Fibroblast of skin of left biceps (primary cell): ENCODE results near the gene RPRD1B.

Experiments used
- DNase-seq, 2 experiments: peaks; one replicate each; pipeline ENCODE4 v3.0.0-alpha.2; 2013; ENCODE audit warnings: low read depth in 2 of 2

The RPRD1B gene

DNA sequence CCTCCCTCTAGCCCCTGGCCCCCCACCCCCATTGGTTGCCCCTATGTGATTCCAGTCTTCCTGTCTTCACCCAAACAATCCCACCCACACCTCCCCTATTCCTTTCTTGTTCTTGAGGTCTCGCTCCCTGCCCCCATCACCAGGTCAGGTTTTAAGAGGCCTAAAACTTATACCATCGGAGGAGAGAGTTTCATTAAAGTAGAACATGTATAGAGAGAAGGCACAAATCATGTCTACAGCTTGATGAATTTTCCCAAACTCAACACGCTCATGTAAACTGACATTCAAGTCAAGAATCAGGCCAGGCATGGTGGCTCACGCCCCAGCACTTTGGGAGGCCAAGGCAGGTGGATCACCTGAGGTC is 87.1 kb downstream of the RPRD1B start:
- DNase-seq: no peak

DNA sequence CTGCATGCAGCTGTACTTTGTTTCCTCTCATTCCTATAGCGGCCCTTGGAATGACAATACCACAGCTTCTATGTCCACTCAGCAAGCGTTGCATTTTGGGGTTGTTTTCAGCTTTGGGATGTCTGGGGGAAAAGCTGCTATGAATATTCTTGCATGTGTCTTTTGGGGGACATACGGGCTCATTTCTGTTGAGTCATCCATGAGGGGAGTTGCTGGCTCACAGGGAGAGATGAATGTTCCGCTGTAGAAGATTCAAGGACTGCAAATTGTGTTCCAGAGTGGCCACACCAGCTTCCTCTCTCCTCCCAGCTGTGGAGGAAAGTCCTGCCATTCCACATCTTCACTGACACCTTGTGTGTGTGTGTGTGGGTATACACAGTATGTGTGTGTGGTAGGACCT is 88.2 kb downstream of the RPRD1B start:
- DNase-seq: no peak

DNA sequence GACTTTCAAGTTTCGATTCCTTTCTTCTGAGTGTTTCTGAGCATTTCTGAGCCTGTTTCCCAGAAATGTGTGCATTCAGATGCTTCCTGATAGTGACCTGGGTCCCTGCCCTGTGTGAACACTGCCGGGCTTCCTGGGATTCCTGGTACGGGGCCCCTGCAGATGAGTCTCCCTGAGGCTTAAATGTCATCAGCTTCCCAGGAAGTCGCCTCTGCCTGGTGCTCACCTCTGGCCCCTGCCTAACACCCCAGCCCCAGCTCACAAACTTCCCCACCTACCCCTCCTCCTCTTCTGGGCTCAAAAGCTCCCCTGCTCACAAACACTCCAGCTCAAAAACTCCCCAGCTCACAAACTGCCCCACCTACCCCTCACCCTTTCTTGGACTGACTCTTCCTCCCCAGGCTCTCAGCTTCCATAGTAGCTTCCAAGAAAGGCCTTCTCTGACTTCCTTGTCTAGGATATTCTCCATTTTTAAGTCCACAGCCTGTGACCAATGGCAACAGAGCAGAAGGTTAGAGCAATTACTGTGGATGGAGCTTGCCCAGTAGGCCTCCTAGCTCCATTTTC is 89.6 kb downstream of the RPRD1B start:
- no peak for DNase-seq

DNA sequence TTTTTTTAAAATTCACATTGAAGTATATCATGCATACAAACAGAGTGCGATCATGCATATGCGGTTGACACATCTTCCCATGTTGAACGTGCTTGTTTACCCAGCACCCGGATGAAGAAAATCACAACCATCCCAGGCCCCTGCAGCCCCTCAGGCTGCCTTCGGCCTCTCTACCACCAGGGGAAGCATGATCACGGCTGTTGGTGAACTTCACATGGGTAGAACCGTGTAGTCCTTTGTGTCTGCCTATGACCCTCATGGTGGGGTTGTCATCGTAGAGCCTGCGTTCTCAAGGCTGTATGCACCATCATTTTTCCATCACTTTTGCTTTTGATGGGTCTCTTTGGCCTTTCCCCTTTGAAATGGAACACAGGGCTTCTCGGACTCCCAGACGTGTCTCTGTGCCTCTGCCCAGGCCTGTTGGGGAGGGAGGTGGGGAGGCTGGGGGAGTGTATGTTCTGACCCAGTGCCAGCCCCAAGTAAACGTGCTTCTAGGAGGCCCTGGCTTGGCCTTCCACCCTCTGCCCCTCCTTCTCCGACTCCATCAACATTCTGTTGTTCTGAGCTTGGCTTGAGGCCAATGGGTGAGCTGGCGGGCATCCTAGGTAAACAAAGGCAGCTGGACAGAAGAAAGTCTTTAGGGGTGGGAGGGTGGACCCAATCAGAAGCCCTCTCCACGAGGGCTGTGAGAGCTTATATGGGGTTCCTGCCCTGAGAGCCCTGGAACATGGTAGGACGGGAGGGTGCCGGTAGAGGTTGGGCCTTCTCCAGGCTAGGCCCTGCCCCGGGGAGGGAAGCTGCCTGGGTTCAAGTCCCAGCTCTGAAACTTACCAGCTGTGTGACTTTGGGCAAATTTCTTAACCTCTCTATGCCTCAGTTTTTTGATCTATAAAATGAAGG is 91.9 kb downstream of the RPRD1B start:
- no peak for DNase-seq

DNA sequence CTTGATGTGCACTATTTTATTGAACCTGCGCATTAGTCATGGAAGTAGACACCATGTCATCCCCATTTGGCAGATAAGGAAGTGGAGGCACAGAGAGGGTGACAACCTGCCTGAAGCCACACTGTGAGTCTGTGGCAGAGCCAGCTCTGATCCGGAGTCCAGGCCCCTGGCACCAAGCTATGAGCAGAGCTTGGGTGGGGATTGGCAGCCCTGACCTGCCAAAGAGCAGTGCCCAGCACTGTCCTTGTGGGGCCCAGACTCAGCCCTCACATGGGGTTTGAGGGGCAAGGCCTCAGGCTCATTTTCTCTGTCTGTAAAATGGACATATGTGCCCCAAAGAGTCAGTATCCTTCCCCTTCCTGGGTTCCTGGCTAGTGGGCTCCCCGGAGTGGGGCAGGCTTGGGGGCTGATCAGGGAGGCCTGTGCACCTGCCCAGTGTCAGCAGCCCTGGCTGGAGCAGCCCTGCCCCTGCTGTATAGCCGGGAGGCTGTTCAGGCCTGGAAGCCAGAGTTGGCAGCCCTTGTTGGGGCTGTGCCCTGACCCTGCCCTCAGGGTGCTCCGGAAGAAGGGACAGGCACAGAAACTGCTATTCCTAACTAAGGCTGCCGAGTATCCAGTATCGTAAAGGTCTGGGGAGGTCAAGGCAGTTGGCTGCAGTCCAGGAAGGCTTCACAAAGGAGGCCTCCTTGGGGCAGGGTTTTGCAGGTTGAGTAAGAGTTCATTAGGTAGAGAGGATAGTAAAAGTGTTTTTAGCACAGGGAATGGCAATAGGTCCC is 92.8 kb downstream of the RPRD1B start:
- no peak for DNase-seq

DNA sequence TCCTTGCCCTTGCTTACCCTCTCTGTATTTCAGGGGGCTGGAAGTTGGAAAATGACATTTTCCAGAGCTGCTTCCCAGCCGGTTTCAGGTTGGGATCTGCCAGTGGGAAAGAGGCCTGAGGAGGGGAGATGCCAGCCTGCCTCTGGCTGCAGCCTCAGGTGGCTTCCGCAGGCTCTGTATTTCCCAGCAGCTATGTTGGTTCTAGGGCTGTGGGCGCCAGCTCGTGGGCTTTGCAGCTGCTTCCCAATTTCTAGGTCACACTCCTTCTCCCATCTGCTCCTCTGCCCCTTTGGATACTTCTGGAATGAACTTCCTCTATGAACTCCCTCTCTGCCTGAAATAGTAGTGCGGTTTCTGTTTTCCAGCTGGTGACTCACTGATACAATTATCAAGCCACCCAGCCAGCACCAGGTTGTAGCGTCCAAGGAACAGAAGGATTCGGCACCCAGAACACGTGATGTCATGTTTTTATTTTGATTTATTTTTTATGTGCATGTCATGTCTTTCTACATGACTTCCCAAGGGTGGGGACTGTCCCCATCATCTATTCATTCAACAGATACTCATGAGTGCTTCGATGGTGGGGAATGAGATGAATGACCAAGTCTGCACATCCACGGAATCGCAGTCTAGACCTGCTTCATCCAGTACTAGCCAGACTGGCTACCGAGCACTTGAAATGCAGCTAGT is 93.5 kb downstream of the RPRD1B start:
- peak; percentile 22 to 34 for DNase-seq

DNA sequence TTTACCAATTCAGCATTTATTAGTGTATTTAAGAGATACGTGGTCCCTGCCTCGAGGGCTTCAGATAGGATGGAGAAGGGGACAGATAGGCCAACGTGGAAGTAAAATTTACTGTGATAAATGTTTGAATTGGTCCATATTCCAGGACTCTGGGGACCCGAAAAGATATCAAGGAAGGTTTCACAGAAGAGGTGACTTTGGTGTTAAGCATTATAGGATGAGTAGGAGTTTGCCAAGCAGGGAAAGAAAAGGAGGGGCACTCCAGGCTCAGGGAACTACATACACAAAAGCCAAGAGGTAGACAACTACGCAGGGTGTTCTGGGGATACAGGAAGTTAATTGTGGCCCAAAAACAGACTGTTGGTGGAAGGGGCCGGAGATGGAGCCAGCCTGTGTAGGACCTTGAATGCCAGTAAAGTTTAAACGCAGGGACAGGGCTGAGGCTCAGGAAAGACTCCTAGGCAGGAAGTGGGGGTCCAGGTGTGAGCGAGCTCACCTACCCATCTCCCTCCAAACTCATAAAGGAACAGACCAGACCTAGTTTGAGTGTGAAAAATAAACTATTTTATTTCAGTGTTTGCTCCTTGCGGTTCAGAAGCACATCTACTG is 94.5 kb downstream of the RPRD1B start:
- DNase-seq: no peak

DNA sequence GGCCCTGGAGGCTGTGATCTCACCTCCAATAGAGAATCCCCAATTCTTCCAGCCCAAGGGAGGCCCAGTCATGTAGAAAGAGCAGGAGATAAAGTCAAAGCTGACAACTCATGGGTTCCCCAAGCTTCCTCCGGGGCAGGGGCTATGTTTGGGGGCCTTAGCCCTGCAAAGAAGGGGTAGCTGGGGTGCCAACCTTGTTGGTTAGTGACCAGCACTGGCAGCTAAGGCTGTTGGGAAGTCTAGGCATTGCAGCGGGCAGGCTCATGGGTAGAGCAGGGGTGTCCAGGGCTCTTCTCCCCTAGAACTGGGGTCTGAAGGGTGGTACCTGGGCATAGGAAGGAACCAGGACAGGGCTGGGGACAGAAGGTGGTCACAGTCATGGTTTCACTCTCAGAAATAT is 95.1 kb downstream of the RPRD1B start:
- no peak for DNase-seq

DNA sequence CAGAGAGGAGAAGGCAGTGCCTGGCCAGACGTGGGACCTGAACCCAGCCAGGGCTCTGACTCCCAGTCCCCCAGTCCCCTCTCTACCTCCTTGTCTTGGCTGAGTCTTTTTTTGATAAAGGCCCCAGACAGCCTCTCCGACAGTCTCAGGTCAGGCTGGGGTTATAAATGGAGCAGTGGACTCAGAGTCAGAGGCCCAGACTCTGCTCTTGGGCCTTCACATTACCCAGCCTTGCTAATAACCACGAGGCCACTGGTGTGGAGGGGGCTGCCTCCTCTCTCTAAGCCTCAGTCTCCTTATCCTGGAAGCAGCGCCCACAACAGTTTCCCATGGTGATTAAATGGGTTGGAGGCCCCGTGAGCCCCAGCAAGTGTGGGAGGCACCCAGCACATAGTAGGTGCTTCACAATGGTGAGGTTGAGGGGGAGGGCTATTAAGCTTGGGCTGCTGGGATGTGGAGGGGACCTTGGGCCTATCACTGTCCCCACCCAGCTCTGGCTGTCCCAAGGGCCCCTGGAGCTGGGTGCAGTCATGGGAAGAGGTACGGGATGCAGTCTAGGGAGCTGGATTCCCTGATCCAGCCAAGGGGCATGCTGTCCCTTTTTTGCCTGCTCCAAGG is 95.8 kb downstream of the RPRD1B start:
- no peak for DNase-seq

DNA sequence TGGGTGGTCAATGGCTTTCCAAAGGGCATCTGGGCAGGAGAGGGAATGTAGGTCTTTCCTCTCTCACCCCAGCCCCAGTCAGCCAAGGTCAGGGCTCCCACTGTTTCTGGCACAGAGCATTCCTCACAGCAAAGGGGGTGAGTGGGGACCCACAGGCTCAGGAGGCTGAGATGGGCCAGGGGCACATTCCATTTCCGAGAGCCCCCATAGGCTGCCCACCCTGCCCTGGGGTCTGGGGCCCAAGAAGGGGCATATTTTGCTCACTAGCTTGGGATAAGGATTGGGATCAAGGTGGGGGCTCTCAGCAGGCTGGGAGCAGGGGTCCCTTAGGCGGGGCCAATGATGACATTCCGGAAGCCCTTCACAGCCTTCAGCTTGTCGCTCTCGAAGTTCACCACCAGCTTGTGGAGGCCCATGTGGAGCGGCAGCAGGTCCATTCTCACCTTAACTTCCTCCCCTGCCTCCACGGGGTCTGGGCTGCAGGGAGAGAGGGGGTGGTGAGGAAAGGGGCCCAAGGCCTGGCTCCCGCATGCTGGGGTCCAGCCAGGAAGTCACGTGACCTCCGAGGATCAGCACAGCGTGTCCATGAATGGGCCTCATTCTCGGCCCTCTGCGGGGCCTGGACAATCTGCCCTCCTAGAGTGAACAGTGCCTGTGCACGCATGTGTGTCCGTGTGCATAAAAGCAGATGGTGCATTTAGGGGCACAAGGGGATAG is 96.5 kb downstream of the RPRD1B start:
- no peak for DNase-seq

DNA sequence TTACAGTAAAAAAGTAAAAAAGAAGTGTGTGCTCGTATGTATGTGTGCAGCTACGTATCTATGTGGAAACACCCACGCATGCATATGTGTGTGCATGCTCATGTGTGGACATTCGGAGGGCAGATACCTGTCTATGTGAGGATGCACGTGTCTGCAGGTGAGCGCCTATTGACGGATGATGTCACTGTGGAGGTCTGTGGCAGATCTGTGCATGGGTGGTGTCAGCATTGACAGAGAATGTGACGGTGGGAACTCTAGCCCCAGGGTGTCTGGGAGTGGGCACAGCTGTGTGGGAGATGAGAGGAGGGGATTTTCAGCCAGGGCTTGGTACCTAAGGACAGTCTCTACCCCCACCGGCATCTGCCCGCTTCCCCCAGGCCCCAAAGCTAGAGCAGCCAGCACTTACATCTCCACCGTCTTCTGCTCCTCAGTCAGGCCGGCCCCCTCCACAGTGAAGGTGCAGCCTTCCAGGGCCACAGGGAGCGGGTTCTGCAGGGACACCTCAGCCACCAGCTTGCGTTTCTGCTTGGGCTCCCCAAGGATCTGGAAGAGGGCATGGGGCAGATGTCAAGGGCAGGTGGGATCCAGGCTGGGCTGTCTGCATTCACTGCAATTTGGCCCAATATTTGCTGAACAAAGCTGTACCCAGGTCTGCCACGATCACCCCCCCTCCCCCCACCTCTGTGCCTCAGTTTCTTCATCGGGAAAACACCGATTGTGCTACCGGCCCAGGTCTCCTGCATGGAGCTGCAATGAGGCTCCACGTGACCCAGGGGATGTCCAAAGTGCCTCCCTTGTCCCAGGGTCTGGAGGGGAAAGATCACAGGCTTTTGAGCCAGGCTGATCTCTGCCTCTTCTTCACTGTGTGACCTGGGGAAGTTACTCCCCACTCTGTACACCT is 97.4 kb downstream of the RPRD1B start:
- DNase-seq: no peak

DNA sequence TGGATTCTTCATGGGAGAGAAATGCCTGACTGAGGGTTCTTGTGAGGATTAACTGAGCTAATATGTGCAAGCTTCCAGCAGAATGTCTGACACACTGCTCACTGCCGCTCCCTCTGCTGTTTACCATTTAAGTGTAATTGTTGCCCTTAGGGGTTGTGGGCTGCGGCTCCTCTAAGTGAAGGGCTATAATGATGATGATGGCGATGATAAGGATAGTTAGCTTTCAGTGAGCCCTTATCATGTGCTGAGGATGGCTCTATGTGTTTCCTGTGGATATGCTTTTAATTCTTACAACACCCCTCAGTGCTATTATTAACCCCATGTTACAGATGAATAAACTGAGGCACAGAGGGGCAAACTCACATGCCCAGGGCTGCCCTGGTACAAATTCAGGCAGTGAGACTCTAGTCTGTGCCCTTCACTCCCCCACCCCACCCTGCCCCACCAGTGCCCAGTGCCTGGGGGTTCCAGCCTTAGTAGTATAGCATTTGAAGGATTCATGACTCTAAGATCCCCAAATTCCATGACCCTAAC is 98.1 kb downstream of the RPRD1B start:
- no peak for DNase-seq

DNA sequence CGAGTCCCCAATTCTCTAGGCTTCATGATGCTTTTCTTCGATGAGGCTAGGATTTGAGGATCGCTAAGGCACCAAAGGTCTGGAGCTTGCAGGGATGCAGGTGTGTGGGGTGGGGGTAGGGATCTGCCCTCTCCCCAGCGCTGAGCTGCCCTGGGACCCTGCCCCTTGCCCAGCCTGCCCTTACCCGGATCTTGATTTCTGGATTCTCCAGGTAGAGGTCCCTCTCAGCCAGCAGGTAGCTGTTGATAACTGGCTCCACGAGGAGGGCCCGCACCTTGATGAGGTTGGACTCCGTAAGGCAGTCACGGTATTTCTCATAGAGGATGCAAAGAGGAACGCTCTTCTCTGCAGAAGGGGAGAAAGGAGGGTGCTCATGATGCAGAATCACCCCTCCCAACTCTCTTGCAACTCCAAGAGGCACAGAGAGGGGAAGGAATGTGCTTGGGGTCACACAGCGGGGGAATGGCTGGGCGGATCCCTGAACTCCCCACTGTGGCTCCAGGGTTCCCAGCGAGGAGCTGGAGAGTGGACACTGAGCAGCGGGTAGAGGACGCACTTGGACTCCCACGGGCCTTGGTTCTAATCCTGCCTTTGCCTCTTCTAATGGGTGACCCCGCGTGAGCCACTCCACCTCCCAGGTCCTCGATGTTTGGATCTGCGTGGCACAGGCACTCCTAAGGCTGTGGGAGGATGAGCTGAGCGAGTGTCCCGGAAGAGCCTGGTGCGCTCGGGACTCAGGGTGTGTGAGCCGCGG is 98.8 kb downstream of the RPRD1B start:
- no peak for DNase-seq

DNA sequence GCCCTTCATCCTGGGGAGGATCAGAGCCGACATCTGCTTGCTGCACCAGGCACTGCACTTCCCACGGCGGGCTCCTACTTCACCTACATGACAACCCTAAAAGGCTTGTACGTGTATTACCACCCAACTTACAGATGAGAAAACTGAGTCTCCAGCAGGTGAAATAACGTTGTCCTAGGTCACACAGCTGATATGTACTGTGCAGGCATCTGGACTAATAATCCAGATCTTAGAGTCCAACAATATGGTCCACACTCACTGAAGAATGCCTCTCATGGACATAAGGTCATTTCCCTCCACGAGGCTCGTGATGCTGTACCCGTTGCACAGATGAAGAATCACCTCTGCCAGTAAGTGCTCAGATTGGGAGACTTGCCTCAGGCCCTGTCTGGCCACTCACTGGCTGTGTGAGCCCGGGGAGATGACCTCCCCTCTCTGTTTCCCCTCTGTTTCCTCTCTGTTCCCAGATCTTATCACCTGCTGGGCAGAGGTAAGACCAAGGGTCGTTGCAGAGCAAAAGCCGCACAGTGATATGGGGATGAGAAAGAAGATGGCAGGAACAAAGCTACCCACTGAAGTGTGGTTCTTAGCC is 99.5 kb downstream of the RPRD1B start:
- no peak for DNase-seq

DNA sequence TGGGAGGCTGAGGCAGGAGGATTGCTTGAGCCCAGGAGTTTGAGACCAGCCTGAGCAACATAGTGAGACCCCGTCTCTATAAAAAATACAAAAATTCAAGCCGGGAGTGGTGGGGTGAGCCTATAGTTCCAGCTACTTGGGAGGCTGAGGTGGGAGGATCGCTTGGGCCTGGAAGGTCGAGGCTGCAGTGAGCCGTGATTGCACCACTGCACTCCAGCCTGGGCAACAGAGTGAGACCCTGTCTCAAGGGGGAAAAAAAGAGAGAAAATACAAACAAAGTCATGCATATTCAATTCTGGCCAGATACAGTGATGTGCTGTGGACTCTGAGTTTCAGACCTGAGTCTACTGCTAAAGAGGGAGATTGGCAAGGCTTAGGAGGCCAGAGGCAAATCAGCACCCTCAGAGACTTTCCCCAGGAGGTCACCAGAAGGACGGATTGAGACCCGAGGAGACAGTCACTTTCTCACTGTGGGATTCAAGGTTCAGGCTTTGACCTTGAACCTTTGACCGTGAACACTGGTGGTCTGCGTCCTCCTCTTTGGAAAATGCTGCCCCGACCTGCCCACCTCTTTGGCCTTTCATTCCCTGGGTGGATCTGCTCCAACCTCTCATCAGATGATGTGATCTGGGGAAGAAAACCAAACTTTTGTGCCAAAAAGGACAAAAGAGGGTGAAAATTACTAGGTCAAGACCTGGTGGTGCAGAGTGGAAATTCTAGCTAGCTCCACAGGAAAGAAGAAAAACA is 100.3 kb downstream of the RPRD1B start:
- no peak for DNase-seq

DNA sequence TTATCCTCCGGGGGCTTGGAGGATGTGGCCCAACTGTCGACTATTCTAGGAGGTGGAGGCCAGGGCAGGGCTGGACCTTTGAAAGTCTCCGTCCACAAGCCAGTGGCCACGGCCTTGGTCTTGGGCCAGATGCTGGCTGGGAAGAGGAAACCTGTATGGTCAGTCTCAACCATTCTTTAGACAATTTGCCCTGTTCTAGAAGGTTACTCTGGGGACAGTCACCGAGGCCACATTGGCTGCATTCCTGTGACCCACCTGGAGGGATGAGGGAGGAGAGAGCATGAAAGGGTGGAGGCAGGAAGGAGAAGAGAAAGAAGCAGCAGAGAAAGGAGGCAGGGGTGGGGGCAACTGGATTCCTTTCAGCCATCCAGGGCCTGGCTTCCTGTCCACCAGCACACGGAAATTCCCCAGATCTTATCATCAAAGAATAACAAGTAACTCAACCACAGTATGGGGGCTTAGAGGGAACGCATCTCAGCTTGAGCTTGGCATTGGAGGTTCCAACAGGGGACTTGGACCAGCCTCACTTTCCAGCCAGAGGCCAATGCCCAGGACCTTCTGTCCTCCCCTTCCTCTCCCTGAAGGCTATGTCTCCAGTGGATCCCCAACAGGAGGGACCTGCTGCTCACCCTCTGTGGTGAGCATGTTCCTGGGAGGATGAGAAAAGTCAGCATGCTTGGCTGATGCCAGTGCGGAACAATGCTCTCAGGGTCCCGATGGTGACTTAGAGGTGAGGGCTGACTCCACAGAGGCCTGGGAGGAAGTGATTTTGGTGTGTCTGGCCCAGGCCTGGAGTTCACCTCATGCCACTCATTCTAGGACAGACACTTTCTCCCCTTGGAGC is 101.1 kb downstream of the RPRD1B start:
- no peak for DNase-seq

DNA sequence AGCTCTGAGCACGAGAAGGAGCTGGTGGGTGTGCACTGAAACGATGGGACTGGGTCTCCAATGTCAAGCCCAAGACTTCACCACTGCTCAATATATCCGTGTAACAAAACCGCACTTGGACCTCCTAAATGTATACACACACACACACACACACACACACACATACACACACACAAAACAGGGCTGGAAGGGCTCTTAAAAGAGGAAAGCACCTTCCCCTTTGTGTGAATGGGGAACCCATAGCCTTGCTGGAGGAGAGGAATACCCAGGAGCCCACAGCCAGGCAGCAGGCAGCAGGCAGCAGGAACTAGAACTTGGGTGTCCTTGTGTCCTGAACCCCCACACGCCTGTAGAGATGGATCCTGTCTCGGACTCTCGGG is 101.7 kb downstream of the RPRD1B start:
- DNase-seq: no peak
